SK-N-MC (cell line): ENCODE data around the gene IAH1.

Experiments
- EZH2 ChIP-seq: fragments of 200-600 bp; sonication (generic); IDR thresholded peaks from one replicate; pipeline ENCODE4 v1.6.1; 2017; ENCODE audit warnings: antibody characterized with exemption
- POLR2AphosphoS5 ChIP-seq: IDR thresholded peaks from 2 replicates; pipeline ENCODE4 v1.6.1; 2012; ENCODE audit warnings: mild to moderate bottlenecking, low read depth, low read length, borderline replicate concordance

- no peak for TF ChIP-seq POLR2AphosphoS5
- TF ChIP-seq EZH2, result no peak
Observed at GRCh38 chr2:9451231-9451630, 23.1 kb upstream of the IAH1 start.
